ENCODE measurements around the gene DNAJB6.

DNAJB6 gene

DNA sequence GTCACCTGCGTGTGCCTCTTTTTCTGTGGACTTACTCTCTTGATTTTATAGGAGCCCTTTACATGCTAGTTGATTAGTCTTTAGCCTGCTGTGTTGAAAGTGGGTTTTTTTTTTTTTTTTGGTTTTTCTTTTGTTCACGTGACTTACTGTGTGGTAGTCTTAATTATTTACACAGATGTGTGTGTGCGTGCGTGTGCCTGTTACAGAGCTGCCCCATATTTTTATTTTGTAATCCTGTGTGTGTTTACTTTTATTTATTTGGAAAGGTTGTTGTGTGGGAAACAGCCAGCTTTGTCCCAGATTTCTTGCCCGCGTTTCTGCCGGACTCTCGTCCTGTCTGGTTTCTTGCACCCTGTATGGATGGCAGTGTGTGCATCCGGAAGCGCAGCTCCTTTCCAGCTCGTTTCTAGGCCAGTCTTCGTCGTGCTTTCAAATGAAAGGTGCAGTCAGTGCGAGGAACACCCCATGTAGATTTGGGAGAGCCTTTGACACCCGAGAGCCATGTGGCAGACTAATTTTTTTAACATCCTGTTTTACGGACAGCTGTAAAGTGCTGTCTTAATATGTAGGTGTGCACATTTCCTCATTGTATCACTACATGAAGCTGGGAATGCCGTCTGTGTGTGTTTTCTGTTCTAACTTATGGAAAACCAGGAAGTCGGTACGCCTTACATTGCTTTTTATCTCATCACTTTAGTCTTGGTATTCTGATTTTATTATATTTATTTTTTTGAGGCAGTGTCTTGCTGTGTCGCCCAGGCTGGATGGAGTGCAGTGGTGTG is 55.6 kb downstream of the DNAJB6 start:
- no peak for TF ChIP-seq ZFX (IDR thresholded peaks at IDR 0.05; ENCODE audit: borderline replicate concordance)
- TF ChIP-seq, protein P1, sequence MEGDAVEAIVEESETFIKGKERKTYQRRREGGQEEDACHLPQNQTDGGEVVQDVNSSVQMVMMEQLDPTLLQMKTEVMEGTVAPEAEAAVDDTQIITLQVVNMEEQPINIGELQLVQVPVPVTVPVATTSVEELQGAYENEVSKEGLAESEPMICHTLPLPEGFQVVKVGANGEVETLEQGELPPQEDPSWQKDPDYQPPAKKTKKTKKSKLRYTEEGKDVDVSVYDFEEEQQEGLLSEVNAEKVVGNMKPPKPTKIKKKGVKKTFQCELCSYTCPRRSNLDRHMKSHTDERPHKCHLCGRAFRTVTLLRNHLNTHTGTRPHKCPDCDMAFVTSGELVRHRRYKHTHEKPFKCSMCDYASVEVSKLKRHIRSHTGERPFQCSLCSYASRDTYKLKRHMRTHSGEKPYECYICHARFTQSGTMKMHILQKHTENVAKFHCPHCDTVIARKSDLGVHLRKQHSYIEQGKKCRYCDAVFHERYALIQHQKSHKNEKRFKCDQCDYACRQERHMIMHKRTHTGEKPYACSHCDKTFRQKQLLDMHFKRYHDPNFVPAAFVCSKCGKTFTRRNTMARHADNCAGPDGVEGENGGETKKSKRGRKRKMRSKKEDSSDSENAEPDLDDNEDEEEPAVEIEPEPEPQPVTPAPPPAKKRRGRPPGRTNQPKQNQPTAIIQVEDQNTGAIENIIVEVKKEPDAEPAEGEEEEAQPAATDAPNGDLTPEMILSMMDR (IDR thresholded peaks at IDR 0.05), result no peak
- H3K27ac ChIP-seq, result no peak overlapping the region

DNA sequence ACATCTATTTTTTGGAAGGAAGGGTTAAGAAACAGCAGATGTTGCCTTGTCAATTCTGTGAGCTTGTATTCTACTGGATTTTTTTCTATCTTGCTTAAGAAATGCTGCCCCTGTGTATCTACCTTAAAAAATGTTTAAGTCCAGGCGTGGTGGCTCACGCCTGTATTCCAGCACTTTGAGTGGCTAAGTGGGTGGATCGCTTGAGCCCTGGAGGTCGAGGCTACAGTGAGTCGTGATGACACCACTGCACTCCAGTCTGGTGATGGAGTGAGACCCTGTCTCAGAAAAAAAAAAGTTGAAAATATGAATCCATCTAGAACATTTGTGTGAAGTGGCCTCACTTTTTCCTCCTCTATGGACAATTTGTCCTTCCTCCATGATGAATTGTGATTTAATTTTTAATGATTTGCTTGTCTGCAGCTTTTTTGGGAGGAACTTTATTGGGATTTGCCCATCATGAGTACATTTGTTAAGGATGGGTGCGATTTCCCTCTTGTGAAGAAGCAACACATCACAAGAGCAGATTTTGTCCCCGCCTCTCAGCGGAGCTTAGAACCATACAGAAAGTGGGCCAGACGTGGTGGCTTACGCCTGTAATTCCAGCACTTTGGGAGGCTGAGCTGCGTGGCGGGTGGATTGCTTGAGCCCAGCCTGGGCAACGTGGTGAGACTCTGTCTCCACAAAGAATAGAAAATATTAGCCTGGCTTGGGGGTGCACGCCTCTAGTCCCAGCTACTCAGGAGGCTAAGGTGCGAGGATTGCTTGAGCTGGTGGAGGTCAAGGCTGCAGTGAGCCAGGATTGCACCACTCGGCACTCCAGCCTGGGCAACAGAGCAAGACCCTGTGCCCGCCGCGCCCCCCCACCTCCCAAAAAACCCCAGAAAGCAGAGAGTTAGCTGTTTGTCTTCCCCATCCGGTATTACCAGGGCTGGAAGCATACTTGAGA is 57.7 kb downstream of the DNAJB6 start:
- TF ChIP-seq, protein P1 (IDR thresholded peaks at IDR 0.05), result no peak
- TF ChIP-seq ZFX (IDR thresholded peaks at IDR 0.05; ENCODE audit: borderline replicate concordance), result no peak
- H3K27ac ChIP-seq, result no peak overlapping the region

DNA sequence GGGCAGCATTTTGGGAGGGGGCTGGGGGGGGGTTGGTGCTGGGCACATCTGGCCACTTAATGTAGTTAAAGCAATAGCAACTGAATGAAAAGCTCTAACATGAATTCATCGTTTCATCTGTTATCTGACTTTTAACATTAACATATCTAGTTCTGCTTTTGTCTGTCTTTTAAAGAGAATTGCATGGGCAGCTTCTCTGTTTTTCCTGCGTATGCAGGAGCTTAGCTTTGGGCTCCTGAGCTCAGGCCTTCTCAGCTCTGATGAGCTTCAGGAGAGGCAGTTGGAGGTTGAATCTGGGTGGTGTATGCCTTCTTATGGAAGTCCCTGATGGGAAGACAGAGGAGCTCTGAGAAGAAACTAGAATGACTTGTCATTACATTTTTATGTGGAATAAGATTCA is 58.4 kb downstream of the DNAJB6 start:
- TF ChIP-seq, protein P1 (IDR thresholded peaks at IDR 0.05), result no peak
- TF ChIP-seq ZFX (IDR thresholded peaks at IDR 0.05; ENCODE audit: borderline replicate concordance), result no peak
- no peak overlapping the region for H3K27ac ChIP-seq

DNA sequence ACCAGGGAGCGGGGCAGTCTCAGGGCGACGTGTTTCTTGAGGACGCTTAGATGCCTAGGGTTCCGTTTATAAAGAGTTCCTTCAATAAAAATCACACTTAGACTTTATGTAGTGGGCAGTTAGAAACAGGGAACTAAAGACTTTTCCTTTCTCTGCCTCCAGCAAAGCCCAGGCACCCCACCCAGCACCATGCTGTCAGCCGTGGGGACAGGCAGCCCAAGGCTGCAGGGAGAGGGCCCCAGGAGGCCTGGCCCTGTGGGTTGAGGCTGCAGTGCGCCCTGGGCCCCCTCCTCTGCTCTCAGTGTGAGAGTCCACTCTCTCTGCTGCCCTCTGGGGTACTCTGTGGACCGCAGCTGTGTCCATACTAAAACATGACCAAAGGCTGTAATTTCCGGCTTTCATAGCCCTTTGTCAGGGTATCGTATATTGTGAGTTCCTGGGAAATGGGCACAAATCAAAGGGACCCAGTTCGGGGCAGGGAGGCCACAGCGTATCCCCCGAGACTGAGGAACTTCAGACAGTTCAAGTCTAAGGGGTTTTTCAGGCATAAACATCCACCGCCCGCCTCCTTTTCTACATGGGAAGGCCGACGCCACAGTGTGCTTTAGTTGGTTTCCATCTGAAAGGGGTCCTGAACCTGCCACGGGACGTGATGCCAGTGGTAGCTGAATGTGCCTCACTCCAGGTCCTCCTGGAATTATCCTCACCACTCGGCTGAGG is 59.7 kb downstream of the DNAJB6 start:
- no peak for TF ChIP-seq ZFX (IDR thresholded peaks at IDR 0.05; ENCODE audit: borderline replicate concordance)
- TF ChIP-seq, protein P1 (IDR thresholded peaks at IDR 0.05), result no peak
- H3K27ac ChIP-seq, result no peak overlapping the region

DNA sequence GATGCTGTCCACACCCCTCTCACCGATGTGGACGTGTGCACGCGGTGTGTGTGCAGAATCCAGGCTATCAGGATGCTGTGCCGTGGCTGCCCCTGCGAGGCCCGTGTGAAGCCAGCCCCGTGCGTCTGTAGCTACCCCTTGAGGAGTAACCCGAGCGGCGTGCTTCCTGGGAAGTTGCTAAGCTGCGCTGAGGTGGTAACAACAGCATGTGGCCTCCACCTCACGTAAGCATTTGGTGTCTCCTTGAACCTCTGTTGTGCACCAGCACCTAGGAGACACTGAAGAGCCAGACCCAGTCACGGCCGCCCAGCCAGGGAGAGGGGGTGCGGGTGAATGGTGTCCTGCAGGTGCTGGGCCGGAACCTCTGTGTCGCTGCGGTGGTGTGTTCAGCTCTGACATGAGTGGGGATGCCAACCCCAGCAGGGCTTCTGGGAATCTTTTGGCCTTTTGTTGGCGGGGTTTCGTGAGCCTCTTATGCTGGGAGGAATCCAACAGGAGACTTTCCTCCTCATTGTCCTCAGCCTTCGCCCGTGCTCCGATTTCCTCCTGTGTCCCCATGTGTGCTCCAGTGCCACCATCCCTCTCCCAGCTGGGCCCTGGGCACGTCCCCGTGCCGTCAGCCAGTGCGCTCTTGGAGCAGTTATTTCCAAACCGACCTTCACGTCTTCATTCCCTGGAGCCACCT is 60.4 kb downstream of the DNAJB6 start:
- no peak overlapping the region for H3K27ac ChIP-seq
- TF ChIP-seq, protein P1 (IDR thresholded peaks at IDR 0.05), result no peak
- no peak for TF ChIP-seq ZFX (IDR thresholded peaks at IDR 0.05; ENCODE audit: borderline replicate concordance)

DNA sequence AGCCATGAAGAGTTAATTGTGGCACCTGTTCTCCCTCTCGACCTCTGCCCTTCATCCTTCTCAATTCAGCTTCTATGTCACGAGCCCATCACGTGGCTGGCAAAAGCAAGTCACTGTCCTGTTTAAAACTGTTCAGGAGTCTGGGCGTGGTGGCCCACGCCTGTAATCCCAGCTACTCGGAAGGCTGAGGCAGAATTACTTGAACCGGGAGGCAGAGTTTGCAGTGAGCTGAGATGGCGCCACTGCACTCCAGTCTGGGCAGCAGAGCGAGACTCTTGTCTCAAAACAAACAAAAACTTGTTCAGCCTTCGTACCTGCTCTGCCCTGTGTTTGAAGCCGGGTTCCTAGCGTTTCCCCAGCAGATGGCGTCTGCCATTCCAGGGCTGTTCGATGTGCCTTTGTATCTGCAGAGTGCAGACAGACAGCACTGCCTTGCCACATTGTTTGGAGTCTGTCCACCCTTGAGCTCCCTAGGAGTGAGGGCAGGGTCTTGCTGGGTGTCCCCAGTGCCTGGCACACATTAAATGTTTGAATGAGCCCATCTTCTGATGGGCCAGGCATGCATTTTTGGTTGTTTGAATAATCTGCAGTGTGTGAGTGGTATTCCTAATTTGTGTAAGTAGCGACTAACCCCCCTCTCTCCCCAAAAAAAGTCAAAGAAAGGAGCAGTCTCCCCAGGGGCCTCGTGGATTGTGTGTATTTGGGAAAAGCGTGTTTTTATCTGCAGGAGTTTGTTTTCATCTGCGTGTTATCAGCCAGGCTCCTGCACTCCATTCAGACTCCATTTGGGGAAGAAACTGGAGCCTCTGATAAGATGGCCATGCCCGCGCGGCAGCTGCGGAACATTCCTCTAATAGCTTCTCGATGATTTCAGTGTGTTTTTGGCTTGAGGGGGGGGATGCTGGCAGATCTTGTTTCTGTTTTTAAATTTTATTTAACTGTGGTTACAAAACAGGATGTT is 61.2 kb downstream of the DNAJB6 start:
- TF ChIP-seq, protein P1 (IDR thresholded peaks at IDR 0.05), result peak; percentile 91
- no peak for TF ChIP-seq ZFX (IDR thresholded peaks at IDR 0.05; ENCODE audit: borderline replicate concordance)
- H3K27ac ChIP-seq, result no peak overlapping the region

Data from 22Rv1 (cell line).